GM18502 (cell line): ENCODE data around the gene PPP1R10.

Experiments
- ATAC-seq: cut with Tn5 transposase; IDR thresholded peaks from one replicate; pipeline ENCODE4 v1.9.1; 2021; ENCODE audit warnings: mild to moderate bottlenecking; ENCODE audit not compliant: unreplicated experiment, poor library complexity

The PPP1R10 gene

DNA sequence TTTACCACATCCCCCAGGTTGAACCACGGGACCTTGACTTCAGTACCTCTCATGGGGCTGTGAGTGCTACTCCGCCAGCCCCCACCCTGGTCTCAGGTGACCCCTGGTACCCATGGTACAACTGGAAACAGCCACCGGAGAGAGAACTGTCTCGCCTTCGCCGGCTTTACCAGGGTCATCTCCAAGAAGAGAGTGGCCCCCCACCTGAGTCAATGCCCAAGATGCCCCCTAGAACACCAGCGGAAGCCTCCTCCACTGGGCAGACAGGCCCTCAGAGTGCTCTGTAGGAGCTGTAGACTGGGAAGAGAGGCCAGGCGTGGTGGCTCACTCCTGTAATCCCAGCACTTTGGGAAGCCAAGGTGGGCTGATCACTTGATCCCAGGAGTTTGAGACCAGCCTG lies 8.5 kb upstream of the PPP1R10 start:
- ATAC-seq, result no peak

DNA sequence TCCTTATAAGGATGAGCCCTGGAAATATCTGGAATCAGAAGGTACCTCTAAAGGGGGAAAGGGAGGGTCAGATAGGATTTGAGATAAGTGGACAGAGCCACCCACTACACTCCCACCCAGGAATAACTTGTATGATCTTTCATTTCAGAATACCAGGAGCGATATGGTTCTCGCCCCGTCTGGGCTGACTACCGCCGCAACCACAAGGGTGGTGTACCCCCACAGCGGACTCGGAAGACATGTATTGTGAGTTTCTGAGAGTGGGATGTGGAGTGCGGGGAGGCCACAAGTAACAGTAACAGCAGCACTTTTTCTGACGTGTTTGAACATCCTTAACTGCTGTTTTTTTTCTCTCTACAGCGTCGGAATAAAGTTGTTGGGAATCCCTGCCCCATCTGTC lies 2.5 kb upstream of the PPP1R10 start:
- no peak for ATAC-seq

DNA sequence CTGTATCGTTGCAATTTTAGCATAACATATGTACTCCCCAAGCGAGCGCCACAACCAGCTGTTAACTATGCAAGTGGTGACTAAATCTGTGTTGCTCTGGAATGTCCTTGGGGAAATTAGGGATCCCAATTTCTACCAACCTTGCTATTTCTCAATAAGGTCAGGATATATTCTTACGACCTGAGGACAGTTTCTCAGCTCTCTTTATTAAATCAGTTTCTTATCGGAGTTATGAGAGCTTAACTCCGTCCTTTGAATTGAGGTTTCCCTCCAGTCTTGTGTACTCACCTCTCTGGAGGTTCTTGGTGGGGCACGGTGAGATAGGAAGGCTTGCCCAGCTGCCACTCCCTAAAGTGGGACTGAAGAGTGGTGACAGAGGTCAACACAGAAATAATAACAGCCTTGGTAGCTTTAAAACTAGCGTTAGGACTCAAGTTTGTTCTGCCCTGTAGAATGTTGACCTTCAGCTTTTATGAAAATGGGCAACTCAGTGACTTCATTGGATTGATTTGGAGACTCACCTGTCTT lies 1.3 kb upstream of the PPP1R10 start:
- ATAC-seq, result no peak

DNA sequence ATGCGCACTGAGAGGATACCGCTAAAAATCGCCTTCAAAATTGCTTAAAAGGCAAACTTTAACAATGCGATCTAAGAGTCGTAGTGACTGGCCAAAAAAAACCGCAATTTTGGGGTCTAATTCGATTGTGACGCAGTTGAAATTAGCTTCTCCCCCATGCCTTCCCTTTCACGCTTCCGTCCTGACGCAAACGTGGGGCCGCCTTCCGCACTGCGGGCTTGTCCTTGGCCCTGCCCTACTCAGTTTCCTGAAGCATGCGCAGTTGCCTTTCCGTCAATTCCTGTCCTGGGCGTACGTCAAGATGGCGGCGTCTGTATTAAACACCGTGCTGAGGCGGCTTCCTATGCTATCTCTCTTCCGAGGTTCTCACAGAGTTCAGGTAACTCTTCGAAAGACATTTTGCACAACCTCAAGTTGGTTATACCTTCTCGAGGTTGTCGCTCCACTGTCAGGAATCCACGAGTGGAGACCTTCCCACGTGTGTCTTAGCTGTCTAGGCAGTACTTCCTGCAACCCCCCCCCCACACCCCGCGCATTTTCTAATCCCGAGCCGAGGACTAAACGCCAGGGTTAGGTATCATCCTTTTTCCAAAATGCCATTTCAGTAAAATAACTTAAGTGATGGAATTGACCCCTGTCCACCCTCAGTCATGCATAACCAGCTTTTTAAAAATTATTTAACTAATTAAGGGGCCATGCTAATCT lies 674 bp upstream of the PPP1R10 start, which contains the start of gene MRPS18B:
MRPS18B (plus strand) TSS at position 276 of the 705 bp plus-strand sequence; CDS start at position 302, 26 bp downstream.
- ATAC-seq, result peak; percentile 76

DNA sequence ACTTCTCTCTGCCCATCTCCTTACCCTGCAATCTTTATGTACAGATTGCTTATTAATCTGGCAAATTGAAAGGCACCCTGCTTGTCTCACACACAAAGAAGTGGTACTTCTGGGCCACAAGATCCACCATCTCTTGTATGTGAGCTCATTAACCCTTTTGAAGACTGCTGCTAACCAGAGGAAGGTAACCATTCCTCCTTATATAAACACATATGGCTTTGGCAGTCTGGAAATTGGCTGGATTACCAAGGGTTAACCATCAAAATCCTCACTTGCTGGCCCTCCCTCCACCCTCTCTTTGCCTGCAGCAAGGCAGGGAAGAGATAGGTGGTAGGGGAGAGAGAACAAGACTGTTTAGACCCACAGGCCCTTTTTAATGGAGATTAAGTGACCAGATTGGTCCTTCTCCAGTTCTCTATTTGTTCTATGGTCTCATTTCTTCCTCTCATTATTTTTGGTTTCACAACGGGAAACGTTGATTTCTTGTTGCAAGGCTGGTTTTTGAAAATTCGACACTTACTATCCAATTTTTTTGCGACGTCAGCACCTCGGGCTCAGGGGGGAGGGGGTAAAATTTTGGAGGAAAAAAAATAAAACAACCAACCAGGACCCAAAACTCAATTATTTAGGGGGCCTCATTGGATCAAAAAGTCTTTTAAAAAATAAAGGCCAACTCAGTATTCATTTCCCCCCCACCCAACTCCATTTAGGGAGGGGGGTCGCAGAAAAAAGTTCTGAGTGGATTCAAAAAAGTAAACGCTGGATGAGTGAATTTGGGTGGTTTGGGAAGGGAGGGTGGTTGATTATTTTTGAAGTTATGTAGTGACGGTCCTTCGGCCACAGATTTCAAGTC lies 859 bp downstream of the PPP1R10 start:
- ATAC-seq, result no peak

- no peak for ATAC-seq
Measured at GRCh38 chr6:30615219-30615957, 1.7 kb downstream of the PPP1R10 start.

- peak; percentile 51 for ATAC-seq
Measured at GRCh38 chr6:30614843-30615218, 2.2 kb downstream of the PPP1R10 start.

DNA sequence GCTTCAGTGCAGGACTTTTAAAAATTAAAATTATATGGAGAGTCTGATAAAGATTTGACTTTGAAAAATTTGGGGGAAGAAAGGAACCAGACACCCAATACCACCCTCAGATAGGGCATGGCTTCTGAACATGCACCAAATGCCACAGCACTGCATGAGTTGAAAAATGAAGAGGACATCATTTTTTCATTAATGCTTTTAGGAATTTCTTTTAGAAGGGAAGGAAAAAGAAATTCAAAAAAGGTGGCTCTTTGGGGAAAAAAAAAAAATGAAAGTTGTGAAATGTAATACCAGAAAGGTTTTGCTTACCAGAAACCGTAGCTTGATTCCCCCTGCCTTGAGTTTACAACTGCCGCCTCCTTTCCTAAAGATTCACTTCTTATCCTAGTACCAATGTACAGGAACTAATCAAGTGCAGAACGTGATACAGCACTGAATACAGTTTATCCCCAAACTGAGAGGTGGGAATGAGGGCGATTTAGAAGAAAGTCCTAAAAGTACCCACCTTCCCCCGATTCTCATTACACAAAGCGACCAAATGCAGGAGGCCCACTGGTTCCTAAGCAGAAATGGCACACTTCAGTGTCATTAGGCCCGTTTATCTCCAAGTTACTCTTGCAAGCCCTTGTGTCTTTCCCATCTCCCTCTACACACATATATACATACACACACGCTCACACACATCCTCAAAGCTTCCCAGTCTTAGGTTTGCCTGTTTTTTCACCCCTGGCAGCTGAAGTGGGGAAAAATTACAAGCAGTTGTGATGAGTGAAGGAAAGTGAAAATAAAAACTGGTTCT lies 2.8 kb downstream of the PPP1R10 start:
- ATAC-seq, result no peak

DNA sequence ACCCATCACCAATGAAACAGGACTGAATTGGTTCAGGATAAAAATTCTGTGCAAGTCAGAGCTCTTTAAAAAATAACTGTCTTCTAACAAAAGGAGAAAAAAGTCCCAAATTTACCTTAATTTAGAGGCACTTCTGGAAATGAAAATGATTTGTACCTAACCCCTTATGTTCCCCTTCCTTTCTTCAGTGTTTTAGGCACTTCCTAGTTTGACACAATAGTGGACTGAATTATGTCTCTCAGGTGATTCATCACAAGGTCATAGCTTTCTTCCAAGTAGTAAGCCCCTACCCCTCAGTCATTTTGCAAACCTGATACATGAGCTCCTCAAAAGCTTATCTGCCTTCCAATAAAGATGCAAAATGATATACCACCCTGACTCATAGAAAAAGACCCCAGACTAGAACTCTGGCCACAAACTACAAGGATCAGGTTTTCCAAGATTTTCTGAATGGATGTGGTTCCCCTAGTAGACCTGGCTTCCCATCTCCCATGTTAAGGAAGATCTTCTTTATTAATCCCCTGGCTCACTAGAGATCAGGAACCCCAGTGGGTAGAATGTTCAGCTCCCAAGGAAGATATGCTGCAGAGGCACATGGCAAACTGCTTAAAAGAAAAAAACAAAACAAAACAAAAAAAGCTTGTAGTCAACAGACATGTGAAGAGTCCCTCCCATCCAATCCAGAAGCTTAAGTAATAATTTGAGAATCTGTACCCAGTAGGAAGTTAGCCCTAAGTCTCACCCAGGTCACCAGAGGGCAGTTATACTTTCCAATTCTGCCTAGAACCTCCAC lies 3.6 kb downstream of the PPP1R10 start:
- no peak for ATAC-seq

- no peak for ATAC-seq
Measured at GRCh38 chr6:30612687-30613248, 4.3 kb downstream of the PPP1R10 start.

DNA sequence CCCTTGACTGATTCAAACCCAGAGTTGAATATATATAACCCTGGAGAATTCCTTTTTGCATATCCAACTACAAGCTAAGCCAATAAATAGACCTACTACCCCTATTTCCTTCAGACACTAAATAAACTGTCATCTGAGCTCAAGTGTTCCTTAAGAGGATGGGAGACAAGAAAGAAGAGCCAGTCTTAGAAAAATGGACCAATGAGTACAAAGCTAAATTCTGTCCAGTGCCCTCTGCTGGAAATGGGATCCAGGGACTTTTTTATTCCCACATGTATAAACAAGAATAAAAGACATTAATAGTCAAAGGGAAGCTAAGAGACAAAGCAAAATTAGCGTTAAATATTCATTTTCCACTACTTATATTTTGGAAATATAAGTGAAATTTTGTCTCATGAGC lies 4.8 kb downstream of the PPP1R10 start:
- no peak for ATAC-seq

GRCh38 chr6:30611856-30612194 lies 5.2 kb downstream of the PPP1R10 start:
- ATAC-seq, result no peak

GRCh38 chr6:30611150-30611855 lies 5.7 kb downstream of the PPP1R10 start:
- ATAC-seq, result no peak

- ATAC-seq, result no peak
Measured at GRCh38 chr6:30610065-30610464, 7.0 kb downstream of the PPP1R10 start.

- no peak for ATAC-seq
Measured at GRCh38 chr6:30603961-30604360, 13.1 kb downstream of the PPP1R10 start.

- ATAC-seq, result no peak
Measured at GRCh38 chr6:30601815-30602641, 15.0 kb downstream of the PPP1R10 start.

DNA sequence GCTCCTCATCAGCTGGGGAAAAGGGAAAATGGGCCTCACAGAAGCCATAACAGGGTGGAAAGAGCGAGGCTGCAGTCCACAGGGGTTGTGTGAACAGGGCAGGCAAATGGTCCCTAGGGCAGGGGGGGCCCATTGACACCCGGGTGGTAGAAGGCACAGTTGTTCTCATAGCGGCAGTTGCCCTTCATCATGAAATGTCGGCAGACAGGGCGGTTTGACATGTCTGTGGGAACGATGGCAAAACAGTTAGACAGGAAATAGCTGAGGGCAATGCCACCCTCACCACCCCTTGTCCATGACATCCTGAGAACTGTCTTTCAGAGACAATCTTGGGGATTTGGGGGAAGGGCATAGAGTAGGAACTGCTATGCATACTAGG lies 15.6 kb downstream of the PPP1R10 start:
- no peak for ATAC-seq
